Stimulated activated CD8-positive, alpha-beta memory T cell treated with anti-CD3 and anti-CD28 coated beads, Interleukin-2, amount 100 ng/mL, for 1 hour (primary cell): ENCODE results near the gene KCNQ5.

ENCODE experiments used
- DNase-seq, 2 donors: peaks; one replicate each; pipeline ENCODE4 v3.0.0-alpha.2; 2020; ENCODE audit warnings: low read depth in 2 of 2

The KCNQ5 gene

DNA sequence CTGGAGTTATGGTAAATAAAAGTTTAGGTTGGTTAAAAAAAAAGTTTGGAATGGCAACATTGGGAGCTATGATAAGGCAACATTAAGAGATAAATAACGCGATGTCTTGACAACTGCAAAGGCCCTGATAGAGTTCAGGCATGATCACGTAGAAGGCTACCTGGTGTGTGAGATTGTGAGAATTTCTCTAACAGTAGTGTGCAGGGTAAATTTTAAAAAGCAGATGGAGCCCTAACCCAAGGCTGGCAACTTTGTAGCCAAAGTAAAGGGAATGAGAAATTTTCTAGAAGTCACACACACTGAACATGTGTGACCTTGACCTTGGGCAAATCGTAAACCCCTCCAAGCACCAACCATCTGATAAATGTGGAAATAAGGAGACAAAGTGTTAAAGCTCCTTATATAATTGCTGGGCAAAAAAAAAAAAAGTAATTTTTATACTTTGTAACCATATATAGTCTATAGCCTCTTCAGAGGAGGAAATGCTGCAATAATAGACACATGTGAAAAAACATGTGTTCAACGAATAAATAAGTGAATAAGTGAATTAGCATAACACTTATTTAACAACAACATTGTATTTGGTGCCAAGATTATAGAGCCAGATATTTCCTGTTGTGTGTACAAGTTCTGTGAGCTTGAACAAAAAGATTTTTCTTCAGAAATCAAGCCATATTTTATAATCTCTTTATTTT, 18.2 kb downstream of the KCNQ5 start:
- DNase-seq: no peak

DNA sequence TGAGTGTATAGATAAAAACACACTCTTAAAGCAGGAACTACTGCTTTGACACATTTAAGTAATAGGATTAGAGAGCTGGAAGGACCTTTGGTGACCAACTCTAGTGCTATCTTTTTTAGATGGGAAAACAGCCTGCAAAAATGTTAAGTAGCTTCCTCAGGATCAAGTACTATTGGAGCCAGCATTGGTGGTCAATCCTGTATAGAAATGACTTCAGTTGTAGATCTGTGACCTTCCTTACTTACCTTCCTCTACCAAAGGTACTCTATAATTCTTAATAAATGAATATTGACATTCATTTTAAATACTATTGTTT, 18.7 kb downstream of the KCNQ5 start:
- DNase-seq: no peak

DNA sequence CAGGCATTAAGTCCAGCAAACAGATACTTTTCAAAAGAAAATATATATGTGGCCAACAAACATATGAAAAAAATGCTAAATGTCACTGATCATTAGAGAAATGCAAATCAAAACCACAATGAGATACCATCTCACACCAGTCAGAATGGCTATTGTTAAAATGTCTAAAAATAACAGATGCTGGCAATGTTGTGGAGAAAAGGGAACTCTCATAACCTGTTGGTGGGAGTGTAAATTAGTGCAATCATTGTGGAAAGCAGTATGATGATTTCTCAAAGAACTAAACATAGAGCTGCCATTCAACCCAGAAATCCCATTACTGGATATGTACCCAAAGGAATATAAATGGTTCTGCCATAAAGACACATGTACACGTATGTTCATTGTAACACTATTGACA, 20.6 kb downstream of the KCNQ5 start:
- no peak for DNase-seq

DNA sequence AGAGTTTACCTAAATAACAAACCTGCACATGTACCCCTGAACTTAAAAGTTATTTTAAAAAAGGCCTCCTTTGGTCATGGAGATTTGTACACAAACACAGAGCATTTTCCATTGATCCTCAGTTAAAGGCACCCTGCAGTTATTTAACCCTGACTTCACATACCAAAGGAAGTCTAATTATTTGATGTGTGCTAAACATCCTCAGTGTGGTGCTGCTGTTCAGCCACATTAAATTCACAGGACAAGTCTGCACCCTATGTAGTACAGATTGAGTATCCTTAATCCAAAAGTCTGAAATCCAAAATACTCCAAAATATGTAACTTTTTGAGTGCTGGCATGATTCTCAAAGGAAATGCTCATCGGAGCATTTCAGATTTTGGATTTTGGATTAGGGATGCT, 21.4 kb downstream of the KCNQ5 start:
- DNase-seq: no peak

DNA sequence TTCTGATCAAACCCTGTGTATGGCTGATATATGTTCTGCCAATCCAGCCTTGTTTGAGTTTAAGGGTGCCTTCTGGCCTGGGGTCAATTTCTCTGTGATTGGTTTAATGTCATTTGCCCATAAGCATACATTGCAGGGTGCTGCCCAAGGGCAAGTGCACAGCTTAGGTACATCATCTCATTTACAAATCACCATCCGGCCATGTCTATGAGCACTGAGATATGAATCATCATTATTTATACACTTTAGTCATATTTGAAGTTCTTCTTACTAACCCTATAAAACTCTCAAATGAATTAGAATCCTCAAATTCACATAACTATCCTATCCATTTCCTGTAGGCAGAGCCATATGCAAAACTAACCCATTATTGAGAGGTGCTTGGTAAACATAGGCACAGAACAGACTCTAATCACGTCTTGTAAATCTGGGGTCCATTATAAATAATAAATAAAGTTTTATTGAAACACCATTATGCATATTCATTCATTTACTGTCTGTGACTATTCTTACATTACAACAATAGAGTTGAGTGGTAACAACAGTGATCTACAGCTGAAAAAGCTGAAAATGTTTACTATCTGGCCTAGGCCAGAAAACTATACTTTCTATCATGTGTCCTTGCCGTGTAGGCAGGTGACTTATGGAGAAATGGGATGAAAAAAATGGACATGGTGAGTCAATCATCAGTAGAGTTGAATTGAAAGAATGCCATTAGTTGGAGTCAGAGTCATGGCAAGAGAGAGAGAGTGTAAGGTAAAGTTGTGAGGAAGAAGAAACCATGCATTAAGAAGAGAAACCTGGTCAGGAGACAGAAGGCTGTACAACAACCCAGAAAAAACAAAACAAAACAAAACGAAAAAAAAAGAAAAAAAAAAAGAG, 25.0 kb downstream of the KCNQ5 start:
- DNase-seq: no peak

GRCh38 chr6:72647489-72647888, 25.6 kb downstream of the KCNQ5 start:
- DNase-seq: no peak

DNA sequence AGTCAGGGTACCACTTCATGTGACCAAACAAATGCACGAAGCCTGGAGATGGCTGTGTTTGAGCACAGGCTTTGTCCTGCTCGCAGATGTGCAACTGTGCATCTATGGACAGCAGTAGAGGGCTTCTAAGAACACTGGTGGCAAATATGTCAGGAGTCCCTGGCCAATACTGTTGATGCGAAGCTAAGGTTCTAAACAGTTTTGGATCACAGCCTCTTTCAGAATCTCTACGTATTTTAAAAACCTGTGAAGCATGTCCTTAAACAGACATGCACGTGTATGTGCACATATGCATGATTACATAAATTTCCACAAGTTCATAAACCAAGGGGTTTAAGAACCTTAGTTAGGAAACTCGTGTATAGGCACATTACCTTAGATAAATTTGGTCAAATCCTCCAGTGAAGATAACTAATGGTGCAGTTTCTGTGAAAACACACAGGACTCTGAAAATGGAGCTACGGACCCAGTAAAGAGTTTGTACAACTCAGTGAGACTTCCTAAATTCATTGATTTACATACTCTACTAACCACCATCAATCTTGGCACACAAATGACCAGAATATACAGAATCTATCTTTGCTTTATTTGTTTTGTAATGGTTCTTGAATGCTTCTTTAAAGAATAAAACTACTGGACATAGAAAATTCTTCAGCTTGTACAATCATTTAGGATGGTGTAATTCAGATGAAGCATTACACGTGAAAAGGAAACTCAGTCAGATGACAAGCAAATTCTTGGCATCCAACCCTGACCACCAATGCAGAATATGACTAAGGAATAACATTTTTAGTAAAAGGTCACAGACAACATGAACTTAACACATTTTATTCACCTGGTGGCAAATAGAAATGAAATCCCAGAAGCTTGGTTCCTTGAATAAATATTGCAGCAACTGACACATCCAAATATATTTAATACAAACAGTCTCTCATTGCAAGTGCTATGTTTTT, 27.4 kb downstream of the KCNQ5 start:
- DNase-seq: no peak

DNA sequence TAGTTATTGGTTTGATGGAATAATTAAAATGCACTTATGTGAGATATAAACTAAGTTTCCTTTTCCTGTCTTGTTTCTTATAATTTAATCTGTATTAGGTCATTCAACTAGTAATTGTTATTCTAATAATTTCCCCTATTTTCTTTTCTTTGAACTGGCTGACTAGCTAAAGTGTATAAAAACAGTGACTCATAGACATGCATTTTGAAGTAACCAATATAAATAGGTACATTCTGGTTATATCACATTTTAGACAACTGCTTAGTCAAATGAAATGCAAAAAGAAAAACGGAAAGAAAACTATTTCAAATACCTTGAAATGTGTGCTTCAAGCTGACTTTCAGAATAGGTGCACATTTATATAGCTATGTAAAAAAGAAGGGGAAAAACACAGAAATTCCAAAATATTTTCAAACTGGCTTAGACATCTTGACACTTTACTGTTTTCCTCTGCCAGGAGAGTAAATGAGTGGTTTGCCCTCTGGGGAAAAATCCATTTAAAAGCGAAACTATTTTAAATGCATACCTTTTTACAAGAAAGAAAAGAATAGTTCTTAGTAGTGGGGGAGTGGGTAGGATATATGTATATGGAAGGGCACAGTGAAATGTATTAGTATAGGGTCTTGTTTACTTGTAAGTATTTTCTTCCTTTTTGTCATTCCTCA, 28.3 kb downstream of the KCNQ5 start:
- DNase-seq: no peak

- DNase-seq: no peak
Observed at GRCh38 chr6:72651174-72651573, 29.3 kb downstream of the KCNQ5 start.

DNA sequence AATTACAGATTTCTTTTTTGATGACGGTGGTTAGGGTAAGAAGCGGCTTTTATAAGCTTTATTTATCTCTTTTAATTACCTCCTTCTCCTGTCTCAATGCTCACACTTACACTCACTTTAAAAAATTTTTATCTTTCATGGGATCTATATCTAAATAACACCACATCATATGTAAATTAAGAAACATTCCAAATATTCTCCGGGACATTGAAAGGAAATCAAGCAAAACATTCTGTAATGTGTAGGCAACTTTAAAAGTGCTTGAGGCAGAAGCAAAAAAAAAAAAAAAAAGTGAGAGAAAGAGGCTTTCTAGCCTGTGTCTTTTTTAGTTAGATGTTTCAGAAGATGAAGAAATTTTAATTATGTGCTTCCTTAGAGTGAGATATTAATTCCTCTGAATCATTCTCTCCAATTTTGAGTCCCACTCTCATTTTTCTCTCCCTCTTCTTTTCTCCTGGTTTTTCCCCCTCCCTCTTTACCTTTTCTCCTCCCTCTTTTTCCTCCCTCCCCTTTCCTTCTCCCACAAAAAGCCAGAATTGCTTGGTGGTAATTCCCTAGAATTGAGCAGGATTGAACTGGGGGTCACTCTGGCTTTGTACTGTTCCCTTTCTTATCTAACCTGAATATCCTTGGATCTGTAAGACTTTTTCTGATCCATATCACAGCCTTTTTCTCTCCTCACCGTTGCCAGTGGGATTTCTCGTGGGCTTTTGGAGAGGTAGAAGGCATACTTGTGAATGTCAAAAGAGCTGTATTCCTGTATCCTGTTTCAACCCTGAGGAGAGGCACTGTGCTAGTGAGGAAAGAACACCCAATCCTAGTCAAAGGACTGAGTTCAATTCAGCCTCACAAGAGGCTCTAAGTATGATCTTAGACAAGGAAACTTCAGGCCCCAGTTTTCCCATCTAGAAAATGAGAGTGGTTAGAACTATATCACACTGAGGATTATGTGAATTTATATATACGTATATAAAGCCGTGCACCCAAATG, 30.4 kb downstream of the KCNQ5 start:
- DNase-seq: no peak

DNA sequence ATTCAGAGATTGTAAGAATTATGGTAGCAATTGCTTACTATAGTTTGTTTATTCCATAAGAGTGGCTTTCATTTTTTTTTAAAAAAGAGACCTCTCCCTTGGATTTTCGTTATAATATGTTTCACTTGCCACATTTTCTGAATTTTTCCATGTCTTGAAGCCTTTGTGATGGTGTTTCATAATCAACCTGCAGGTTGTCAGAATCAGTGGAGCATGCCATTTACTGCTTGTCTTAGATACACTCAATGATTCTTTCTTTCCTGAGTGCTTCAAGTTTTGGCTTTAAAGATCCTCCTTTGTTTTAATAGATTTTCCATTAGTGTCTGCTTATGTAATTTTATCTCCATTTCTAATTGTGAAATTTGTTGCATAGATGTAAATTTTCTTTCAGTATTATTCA, 31.2 kb downstream of the KCNQ5 start:
- no peak for DNase-seq

- no peak for DNase-seq
Observed at GRCh38 chr6:72654071-72654621, 32.3 kb downstream of the KCNQ5 start.

- no peak for DNase-seq
Observed at GRCh38 chr6:72657407-72658197, 35.7 kb downstream of the KCNQ5 start.

DNA sequence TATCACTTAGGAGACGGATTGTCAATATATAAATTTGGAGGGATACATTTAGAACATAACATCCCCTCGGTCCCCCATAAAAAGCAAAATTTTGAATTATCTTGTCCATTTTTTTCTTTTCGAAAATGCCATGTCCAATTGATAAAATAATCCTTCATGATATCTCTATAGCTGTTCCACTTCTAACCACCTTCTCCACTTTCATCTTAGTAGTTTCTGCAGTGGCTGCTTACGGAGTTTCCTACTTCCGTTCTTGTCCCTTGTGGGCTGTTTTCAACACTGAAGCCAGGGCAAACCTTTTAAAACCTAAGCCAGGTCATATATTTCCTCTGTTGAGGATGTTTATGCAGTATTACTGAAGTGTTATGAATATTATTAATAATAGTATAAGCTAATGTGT, 37.9 kb downstream of the KCNQ5 start:
- DNase-seq: no peak

DNA sequence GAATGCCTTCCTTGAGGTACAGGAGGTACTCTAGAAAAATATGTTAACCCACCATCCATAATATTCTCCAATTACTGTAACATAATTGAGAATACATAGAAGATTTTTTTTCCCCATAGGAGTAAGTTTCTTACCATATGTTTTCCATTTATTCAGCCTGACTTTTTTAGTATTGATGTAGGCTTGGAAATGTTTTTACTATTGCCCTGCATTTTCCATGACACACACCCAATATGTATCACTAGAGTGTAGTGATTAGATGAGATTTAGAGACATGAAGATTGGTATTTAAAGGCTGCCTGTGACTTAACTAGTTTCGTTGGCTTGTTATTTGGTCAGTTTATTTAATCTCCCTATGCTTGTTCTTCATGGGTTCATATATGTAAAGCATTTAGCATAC, 39.5 kb downstream of the KCNQ5 start:
- no peak for DNase-seq

DNA sequence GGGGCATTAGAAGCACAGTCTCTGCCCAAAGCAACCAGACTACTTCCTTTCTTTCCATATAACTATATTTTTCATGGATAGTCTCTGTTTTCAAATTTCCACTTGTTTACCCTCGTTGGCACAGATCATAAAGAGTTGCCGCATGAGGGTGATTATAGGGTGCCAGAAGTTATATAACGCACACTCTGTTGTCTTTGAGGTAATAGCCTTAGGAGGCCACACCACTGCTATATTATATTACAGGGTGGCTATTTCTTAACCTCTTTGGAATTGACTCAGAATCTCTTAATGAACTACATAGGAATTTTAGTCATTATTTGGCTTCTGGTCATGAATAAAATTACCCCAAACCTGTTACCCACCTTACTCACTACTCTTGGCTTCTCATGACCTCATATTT, 43.7 kb downstream of the KCNQ5 start:
- no peak for DNase-seq

DNA sequence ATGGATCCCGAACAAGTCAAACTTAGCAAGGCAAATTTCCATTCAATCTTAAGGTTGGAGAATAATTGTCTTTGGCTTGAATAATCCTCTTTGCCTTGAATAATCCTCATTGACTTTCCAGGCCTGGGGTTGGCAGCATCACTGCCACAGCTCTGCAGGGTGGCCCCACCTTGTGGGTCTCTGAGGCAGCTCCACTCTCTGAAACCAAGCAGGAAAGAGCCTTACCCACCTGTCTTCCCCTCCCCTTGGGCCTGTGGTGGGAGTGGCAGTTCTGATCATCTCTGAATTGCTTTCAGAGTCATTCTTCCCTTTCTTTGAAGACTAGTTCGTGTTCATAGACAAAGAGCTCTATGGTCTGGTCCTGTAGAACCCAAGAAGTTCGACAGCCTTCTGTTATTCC, 47.5 kb downstream of the KCNQ5 start:
- DNase-seq: no peak

DNA sequence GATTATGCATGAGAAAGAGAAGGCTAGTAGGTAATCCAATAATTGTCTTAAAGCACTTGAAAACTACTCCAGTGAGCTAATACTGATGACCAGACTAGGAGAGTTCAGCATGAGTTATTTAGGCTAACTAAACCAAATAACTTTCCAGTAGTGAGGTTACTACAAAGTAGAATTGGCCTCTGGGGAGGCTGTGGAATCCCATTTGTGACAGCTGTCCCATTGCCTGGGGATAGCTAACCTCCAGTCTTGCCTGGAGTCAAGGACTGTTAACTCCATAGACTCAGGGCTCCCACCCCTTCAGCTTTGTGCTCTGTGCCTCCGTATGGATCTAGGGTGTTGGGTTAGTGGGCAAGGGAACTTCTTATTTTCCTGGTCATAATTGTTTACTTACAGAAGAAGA, 51.0 kb downstream of the KCNQ5 start:
- no peak for DNase-seq

DNA sequence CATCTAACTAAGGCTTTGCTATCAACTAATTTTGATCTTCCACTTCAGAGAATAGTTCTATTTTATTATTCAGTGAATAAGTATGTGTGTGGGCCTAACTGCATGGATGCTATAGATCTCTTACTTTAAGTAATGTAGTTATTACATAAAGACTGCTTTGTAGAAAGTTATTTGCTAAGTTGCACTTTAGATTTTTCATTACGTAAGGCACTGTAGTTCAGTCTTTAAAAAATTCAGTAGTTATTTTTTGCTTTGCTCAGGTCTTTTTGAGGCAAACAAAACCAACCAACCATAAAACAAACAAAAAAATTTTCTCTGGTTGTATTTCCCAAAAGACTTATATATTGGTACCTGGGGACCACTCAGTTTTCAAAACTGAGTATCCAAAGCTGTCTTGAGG, 53.0 kb downstream of the KCNQ5 start:
- no peak for DNase-seq
